IPS-20b (cell line): Measurements from ENCODE around the gene IFT25.
A peak's percentile ranks its signal among the peaks of the same experiment; 100 is the strongest.
"Not testable (repeated sequence)": the region's sequence is repeated elsewhere in the genome, so short reads cannot be mapped to it uniquely, and the experiment has no call there.

Experiments used
- H3K27ac ChIP-seq: one replicate; pipeline ENCODE4 v1.5.1; 2013; ENCODE audit warnings: low read length
- H3K27me3 ChIP-seq: 2 replicates; pipeline ENCODE4 v1.6.1; 2013; ENCODE audit warnings: mild to moderate bottlenecking, low read length, inconsistent platforms; ENCODE audit not compliant: insufficient read depth
- H3K36me3 ChIP-seq: 2 replicates; pipeline ENCODE4 v1.6.1; 2013; ENCODE audit warnings: low read depth, mild to moderate bottlenecking, inconsistent platforms, low read length, moderate library complexity; ENCODE audit not compliant: insufficient read depth
- H3K4me1 ChIP-seq: 2 replicates; pipeline ENCODE4 v1.6.1; 2013; ENCODE audit warnings: mild to moderate bottlenecking, control low read depth, inconsistent platforms, low read length, moderate library complexity; ENCODE audit not compliant: insufficient read depth
- H3K4me3 ChIP-seq: 2 replicates; pipeline ENCODE4 v1.5.1; 2013; ENCODE audit warnings: mild to moderate bottlenecking, low read length, inconsistent platforms
- H3K9ac ChIP-seq: 2 replicates; pipeline ENCODE4 v1.6.1; 2013; ENCODE audit warnings: low read depth, mild to moderate bottlenecking, inconsistent platforms, low read length, moderate library complexity
- H3K9me3 ChIP-seq: 2 replicates; pipeline ENCODE4 v1.6.1; 2013; ENCODE audit warnings: mild to moderate bottlenecking, low read depth, low read length, inconsistent platforms; ENCODE audit not compliant: insufficient read depth

Gene IFT25

DNA sequence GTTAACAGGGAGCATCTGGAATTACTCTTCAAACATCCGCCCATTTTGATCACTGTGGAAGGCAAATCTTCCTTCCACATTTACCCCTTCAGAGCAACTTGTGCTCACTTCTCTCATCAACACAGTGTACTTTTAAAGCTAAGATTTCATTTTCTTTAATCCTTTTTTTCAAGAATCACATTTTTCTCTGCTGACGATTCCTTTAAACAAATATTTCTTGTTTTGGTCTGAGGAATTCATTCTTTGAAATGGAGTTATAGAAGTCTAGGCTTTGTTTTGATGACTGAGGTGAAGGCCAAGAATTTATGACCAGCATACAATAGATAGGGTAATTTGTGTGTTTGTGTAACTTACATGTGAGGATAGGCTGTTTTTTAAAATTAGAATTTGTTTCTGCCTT lies 26.2 kb upstream of the IFT25 start:
- H3K4me3 ChIP-seq: no peak overlapping the region
- no peak overlapping the region for H3K27ac ChIP-seq
- H3K27me3 ChIP-seq: no peaks in the 10 kb centered on the region
- H3K4me1 ChIP-seq: no peaks in the 10 kb centered on the region
- H3K36me3 ChIP-seq: peaks cover 41% of the 10 kb centered on the region
- H3K9ac ChIP-seq: no peak overlapping the region
- no peaks in the 10 kb centered on the region for H3K9me3 ChIP-seq

DNA sequence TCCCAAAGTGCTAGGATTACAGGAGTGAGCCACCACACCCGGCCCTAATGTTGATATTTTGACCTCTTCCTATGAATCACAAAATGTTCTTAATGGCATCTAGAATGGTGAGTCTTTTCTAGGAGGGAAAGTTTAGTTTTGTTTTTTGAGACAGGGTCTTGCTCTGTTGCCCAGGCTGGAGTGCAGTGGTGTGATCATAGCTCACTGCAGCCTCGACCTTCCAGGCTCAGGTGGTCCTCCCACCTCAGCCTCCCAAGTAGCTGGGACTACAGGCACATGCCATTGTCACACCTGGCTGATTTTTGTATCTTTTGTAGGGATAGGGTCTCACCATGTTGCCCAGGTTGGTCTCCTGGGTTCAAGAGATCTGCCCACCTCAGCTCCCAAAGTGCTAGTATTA lies 23.8 kb upstream of the IFT25 start:
- not testable (repeated sequence) for H3K27me3 ChIP-seq, H3K4me3 ChIP-seq, H3K9ac ChIP-seq, H3K9me3 ChIP-seq, H3K4me1 ChIP-seq, H3K27ac ChIP-seq
- peaks cover 56% of the 10 kb centered on the region for H3K36me3 ChIP-seq

DNA sequence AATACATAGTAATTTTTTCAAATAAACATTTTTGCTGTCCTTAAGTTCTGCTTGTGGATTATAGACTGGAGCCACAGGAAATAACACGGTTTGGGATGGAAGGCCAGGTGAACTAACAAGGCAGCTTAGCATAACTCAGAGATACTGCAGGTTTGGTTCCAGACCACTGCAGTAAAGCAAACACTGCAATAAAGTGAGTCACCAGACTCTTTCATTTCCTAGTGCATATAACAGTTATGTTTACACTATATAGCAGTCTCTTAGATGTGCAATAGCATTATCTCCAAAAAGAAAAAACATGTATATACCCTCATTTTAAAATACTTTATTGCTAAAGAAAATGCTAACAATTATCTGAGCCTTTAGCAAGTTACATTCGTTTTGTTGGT lies 22.6 kb upstream of the IFT25 start:
- Histone ChIP-seq H3K9me3 (no peaks in the 10 kb centered on the region), H3K36me3 (peaks cover 63% of the 10 kb centered on the region), H3K9ac (no peak overlapping the region), H3K27ac (no peak overlapping the region), H3K4me3 (no peak overlapping the region), H3K27me3 (no peaks in the 10 kb centered on the region), H3K4me1 (peaks cover 6% of the 10 kb centered on the region; the same call in 1 of the 2 replicates)

DNA sequence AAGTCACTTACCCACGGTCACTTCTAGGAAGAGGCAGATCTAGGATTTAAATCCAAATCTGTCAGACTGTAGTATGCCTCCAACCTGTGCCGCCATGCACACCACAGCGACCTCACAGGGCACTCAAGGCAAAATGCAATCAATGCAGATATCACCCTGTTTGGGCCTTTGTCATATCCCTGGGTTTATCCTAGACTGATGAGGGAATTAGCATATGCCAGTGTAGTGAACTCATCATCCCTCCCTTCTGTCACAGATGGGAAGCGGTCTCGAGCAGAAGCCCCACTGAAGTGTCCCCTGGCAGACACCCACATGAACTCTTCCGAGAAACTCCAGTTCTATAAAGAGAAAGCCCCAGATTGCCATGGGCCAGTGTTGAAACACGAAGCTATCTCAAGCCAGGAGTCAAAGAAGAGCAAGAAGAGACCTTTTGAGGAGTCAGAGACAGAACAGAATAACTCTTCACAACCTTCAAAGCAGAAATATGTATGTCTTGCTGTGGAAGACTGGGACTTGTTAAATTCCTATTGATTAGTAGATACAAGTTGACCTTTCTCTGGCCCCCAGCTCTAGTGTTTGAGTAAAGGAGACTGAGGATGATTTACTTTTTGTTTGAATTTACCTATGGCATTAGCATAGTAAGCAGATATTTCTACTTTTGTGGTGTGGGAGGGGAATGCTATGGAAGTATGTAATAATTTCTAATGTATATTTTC lies 22.1 kb upstream of the IFT25 start:
- H3K9ac ChIP-seq: no peak overlapping the region
- no peak overlapping the region for H3K4me3 ChIP-seq
- H3K4me1 ChIP-seq: peaks cover 6% of the 10 kb centered on the region; the same call in 1 of the 2 replicates
- H3K27ac ChIP-seq: no peak overlapping the region
- peaks cover 69% of the 10 kb centered on the region for H3K36me3 ChIP-seq
- no peaks in the 10 kb centered on the region for H3K27me3 ChIP-seq
- H3K9me3 ChIP-seq: no peaks in the 10 kb centered on the region

DNA sequence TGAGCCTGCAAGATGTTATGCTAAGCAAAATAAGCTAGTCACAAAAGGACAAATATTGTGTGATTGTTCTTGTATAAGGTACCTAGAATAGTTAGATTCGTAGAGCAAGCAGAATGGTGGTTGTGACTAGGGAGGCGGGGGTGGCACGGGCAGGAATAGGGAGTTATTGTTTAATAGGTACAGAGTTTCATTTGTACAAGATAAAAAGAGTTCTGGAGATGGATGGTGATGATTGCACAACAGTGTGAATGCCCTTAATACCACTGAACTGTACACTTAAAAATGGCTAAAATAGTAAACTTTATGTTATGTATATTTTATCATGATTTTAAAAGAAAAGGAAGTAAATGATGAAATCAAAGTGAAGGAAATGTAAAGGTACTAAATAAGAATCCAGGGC lies 21.3 kb upstream of the IFT25 start:
- Histone ChIP-seq H3K4me1 (peaks cover 6% of the 10 kb centered on the region; the same call in 1 of the 2 replicates), H3K4me3 (no peak overlapping the region), H3K9ac (no peak overlapping the region), H3K9me3 (no peaks in the 10 kb centered on the region), H3K27me3 (no peaks in the 10 kb centered on the region), H3K27ac (no peak overlapping the region), H3K36me3 (peaks cover 76% of the 10 kb centered on the region)

DNA sequence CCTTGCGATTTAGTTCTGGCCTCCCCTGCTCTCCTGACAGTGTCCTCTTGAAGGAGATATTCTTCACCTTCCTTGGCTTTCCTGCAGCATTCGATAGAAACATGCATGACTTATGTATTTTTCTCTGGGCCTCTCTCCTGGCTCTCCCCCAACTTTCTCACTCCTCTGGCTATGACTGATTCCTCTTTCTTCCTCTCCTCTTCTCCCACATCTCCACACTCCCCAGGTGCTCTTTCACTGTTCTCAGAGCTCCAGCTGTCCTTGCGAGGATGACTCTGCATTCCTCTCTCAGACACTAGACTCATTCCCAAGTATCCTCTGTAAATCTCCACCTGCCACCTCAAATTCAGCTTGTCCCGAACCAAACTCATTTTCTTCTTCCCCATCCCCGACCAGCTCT lies 18.6 kb upstream of the IFT25 start:
- H3K36me3 ChIP-seq: peaks cover 85% of the 10 kb centered on the region
- no peaks in the 10 kb centered on the region for H3K27me3 ChIP-seq
- H3K9me3 ChIP-seq: no peaks in the 10 kb centered on the region
- no peak overlapping the region for H3K4me3 ChIP-seq
- H3K27ac ChIP-seq: peak overlapping the region; percentile 36
- 0 out of 2 replicates have a peak overlapping the region, but pooled peaks have one; percentile 21 for H3K9ac ChIP-seq
- H3K4me1 ChIP-seq: peaks cover 6% of the 10 kb centered on the region; the same call in 1 of the 2 replicates

DNA sequence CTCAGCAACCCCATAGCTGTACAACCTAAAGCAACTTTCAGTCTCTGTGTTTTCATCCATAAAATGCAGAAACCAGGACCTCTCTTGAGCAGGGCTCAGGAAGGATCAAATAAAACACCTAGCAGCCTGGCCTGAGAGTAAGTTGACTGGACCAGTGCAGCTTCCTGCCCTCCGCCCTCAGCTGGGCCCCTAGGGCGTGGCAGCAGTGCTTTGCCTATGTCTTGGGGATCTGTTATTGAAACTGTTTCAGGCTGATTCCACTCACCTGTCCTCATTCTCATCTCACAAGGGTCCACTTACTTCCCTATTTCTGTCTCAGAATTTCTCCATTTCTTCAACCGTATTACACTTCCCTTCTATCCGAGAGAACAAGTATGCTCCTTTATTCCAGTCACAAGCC lies 18.0 kb upstream of the IFT25 start:
- Histone ChIP-seq H3K4me1 (peaks cover 6% of the 10 kb centered on the region; the same call in 1 of the 2 replicates), H3K27ac (no peak overlapping the region), H3K9ac (no peak overlapping the region), H3K9me3 (no peaks in the 10 kb centered on the region), H3K36me3 (peaks cover 80% of the 10 kb centered on the region), H3K4me3 (no peak overlapping the region), H3K27me3 (no peaks in the 10 kb centered on the region)

DNA sequence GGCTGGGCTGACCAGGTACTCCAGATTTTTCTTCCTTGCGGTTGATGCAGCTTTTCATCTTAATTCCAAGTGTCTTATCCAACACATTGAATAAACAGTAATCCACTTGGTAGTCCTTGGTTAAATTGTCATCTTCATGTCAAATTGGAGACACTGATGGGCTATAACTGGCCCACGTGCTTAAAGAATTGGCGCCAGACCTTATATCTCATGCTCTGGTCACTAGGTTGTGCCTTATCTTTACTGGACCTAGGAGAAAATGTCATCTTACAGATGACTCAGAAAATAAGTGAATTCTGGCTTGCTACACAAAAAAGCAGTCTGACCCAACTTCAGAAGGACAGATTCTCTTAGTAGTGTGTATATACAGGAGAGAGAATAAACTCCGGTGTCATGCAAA lies 16.9 kb upstream of the IFT25 start:
- Histone ChIP-seq H3K9ac (no peak overlapping the region), H3K9me3 (no peaks in the 10 kb centered on the region), H3K36me3 (peaks cover 78% of the 10 kb centered on the region), H3K27ac (no peak overlapping the region), H3K27me3 (no peaks in the 10 kb centered on the region), H3K4me1 (peaks cover 12% of the 10 kb centered on the region), H3K4me3 (no peak overlapping the region)

DNA sequence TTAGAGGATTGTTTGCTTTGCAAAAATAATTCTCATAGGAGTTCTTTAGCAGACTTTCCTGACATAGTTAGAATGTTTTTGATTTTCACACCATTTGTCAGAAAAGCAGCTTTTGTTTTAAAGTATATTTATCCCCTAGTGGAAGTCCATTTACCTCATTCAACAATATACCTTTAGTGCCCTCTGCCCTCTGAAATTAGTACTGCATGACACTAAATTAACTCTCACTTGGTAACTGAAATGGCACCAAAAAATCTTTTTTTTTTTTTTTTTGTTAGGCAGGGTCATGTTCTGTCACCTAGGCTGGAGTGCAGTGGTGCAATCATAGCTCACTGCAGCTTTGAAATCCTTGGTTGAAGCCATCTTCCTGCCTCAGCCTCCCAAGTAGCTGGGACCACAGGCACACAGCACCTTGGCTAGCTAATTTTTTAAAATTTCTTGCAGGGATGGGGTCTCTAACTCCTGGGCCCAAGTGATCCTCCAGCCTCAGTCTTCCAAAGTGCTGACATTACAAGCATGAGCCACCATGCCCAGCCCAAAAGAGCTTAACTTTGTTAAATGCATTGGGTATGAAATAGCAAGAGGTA lies 14.3 kb upstream of the IFT25 start:
- no peaks in the 10 kb centered on the region for H3K9me3 ChIP-seq
- no peaks in the 10 kb centered on the region for H3K27me3 ChIP-seq
- peaks cover 77% of the 10 kb centered on the region for H3K36me3 ChIP-seq
- H3K4me1 ChIP-seq: peaks cover 24% of the 10 kb centered on the region
- no peak overlapping the region for H3K27ac ChIP-seq
- no peak overlapping the region for H3K9ac ChIP-seq
- H3K4me3 ChIP-seq: no peak overlapping the region

DNA sequence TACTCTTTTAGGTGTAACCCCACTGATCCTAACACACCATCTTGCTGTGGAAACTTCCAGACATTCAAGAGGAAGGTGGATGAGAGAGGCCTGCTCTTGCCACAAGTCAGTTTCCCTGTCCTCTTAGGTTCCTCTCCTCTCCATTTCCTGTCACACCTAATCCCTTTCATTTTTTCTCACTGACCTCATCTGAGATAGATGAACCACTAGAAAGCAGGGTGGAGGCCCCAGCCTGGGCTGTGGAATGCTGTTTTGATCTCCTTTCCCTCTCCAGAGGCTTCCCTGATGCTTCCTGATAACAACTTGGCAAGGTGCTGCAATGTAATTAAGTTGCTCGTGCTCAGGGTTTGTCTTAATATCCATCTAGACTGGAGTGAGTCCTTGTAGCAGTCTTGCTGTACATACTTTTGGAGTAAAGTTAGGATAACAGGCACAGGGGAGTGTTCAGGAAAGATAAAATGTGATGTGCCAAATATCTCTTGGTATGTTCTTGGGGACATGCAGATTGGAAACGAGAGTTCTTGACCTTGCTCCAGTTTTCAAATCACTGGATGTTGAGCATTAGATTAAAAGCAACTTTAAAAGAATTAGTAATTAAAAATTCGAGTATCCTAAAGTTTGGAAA lies 11.8 kb upstream of the IFT25 start:
- Histone ChIP-seq H3K36me3 (peaks cover 74% of the 10 kb centered on the region), H3K9me3 (no peaks in the 10 kb centered on the region), H3K9ac (0 out of 2 replicates have a peak overlapping the region, but pooled peaks have one; percentile 11), H3K4me3 (no peak overlapping the region), H3K27me3 (no peaks in the 10 kb centered on the region), H3K4me1 (peaks cover 19% of the 10 kb centered on the region; the same call in 1 of the 2 replicates), H3K27ac (no peak overlapping the region)

DNA sequence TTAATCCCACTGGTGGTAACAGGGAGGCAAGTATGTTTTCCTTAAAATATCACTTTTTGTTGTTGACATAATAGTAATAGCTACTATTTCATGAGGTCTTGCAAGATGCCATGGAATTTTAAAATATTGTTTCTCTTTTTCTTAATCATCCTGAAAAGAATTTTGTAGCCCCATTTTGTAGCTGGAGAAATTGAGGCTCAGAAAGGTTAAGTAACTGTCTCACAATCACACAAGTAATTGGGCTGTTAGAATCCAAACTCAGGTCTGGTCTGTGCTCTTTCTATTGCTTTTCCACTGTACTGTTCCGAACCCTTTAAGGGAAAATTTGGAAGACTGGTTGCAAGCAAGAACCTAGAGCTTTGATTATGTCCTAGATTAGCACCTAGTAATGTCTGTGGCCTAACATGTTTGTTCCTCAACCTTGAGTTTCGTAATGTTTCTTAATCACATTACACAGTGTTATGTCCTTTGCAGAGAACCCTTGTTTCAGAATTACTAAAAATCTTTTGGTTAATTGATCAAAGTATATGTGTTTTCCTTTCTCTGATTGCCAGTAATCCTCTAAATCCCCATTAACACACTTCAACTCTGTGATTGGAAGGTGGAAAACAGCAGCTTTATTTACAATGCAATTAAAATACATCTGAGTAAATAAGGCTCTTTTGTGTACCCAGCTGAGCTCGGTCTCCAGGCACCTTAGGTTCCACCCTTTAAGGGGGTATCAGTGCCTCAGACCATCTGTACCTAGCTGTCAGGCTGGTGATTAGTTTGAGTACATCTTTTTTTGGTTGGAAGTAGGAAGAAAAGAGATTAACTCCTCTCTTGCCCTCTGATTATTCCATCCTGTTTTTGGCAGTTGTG lies 11.0 kb upstream of the IFT25 start:
- peaks cover 72% of the 10 kb centered on the region for H3K36me3 ChIP-seq
- 0 out of 2 replicates have a peak overlapping the region, but pooled peaks have one; percentile 11 for H3K9ac ChIP-seq
- H3K4me3 ChIP-seq: no peak overlapping the region
- peaks cover 19% of the 10 kb centered on the region; the same call in 1 of the 2 replicates for H3K4me1 ChIP-seq
- H3K9me3 ChIP-seq: no peaks in the 10 kb centered on the region
- no peak overlapping the region for H3K27ac ChIP-seq
- no peaks in the 10 kb centered on the region for H3K27me3 ChIP-seq
